Measurements from ENCODE around the gene GRIN3A. TPM values are rescaled to one million over a fixed set of nuclear protein-coding genes. Genes with fewer than 3 reads are reported as not detected.

Gene GRIN3A
- total RNA-seq, 1 experiment from 2014 or later: 0.02 TPM

- no peak for TF ChIP-seq GABPB1 (CRISPR knock-in tag; IDR thresholded peaks at IDR 0.05)
Measured at GRCh38 chr9:101536351-101536750, 202.1 kb downstream of the GRIN3A start (continued).

- H3K27me3 Mint-ChIP-seq (ENCODE audit: low read depth): no peaks in the 10 kb centered on the region
- ATAC-seq (peak; percentile 94), DNase-seq (ENCODE audit: low spot score) (peak; percentile 99)
- CTCF ChIA-PET: interaction anchor here (1.0 to 9.3 kb wide), 7 partner anchors 9 to 85 kb away, joined by 3 to 130 read pairs (median 8); a partner anchor contains a TSS
- H3K4me3 Mint-ChIP-seq: peak within 1 kb of the TSS; percentile 88
- peak within 1 kb of the TSS; percentile 98 for H3K27ac Mint-ChIP-seq
- H3K36me3 Mint-ChIP-seq: peaks cover 11% of the 10 kb centered on the region
- POLR2A ChIA-PET: interaction anchor here (1.0 to 2.0 kb wide), 4 partner anchors 48 to 135 kb away, joined by 3 to 10 read pairs (median 5); partner anchors contain the start of genes MRPL50 and ZNF189
- H3K4me1 Mint-ChIP-seq: peaks cover 12% of the 10 kb centered on the region
- H3K9me3 Mint-ChIP-seq: no peaks in the 10 kb centered on the region
- peak; percentile 89 for TF ChIP-seq SP1 (CRISPR knock-in tag; conservative IDR thresholded peaks at IDR 0.05)
- peak; percentile 55; the same call in 1 of the 2 replicates for TF ChIP-seq FOXP1 (CRISPR knock-in tag; IDR thresholded peaks at IDR 0.05; ENCODE audit: borderline replicate concordance)
- TF ChIP-seq AFF4 (CRISPR knock-in tag; IDR thresholded peaks at IDR 0.05; ENCODE audit: borderline replicate concordance): no peak
- TF ChIP-seq CREM (CRISPR knock-in tag; IDR thresholded peaks at IDR 0.05): peak; percentile 93
- no peak for TF ChIP-seq GRHL2 (CRISPR knock-in tag; IDR thresholded peaks at IDR 0.05; ENCODE audit: insufficient replicate concordance, severe bottlenecking)
- TF ChIP-seq HMGA2 (CRISPR knock-in tag; IDR thresholded peaks at IDR 0.05): no peak
- TF ChIP-seq EMX1 (CRISPR knock-in tag; IDR thresholded peaks at IDR 0.05): no peak
- TF ChIP-seq ZNF671 (CRISPR knock-in tag; IDR thresholded peaks at IDR 0.05): no peak
- TF ChIP-seq ZNF121 (CRISPR knock-in tag; IDR thresholded peaks at IDR 0.05): no peak
- peak; percentile 61; the same call in 1 of the 2 replicates for TF ChIP-seq FOXK1 (CRISPR knock-in tag; IDR thresholded peaks at IDR 0.05)
- 0 out of 2 replicates have a peak, but pooled peaks have one; percentile 25 for TF ChIP-seq MAX (CRISPR knock-in tag; IDR thresholded peaks at IDR 0.05)
- TF ChIP-seq GABPB1 (CRISPR knock-in tag; IDR thresholded peaks at IDR 0.05): peak; percentile 84
- no peak for TF ChIP-seq FOXP4 (CRISPR knock-in tag; IDR thresholded peaks at IDR 0.05)
- peak; percentile 69 for TF ChIP-seq NFYB (CRISPR knock-in tag; conservative IDR thresholded peaks at IDR 0.05; ENCODE audit: low read depth)
- 0 out of 2 replicates have a peak, but pooled peaks have one; percentile 13 for TF ChIP-seq ETV6 (CRISPR knock-in tag; IDR thresholded peaks at IDR 0.05)
- TF ChIP-seq ATF1 (CRISPR knock-in tag; IDR thresholded peaks at IDR 0.05): no peak
Measured at GRCh38 chr9:101533334-101534204, 204.9 kb downstream of the GRIN3A start, which contains the start of gene RNF20. Gene RNF20 (plus strand): TSS chr9:101533853. CDS start chr9:101535424, 1,571 bp downstream.
